Upper lobe of right lung (tissue), 1 donor: ENCODE measurements around the gene LRRC49. TPM values are rescaled to one million over a fixed set of nuclear protein-coding genes. Genes with fewer than 3 reads are reported as not detected.

Experiments used
- ATAC-seq: fragments of 200-7000 bp; cut with Tn5 transposase; one replicate; pipeline ENCODE4 v1.9.1; 2020; ENCODE audit warnings: mild to moderate bottlenecking, moderate library complexity
- DNase-seq: peaks from one replicate; pipeline ENCODE4 v3.0.0-alpha.2; 2020
- H3K27ac ChIP-seq: fragments of 200-600 bp; one replicate; pipeline ENCODE4 v1.8.0; 2022
- H3K27me3 ChIP-seq: fragments of 200-600 bp; one replicate; pipeline ENCODE4 v1.8.0; 2022; ENCODE audit warnings: mild to moderate bottlenecking
- H3K36me3 ChIP-seq: fragments of 200-600 bp; one replicate; pipeline ENCODE4 v1.8.0; 2022
- H3K4me1 ChIP-seq: fragments of 200-600 bp; one replicate; pipeline ENCODE4 v1.8.0; 2022
- H3K4me3 ChIP-seq: fragments of 200-600 bp; one replicate; pipeline ENCODE4 v1.8.0; 2022; ENCODE audit warnings: mild to moderate bottlenecking
- H3K9me3 ChIP-seq: fragments of 200-600 bp; one replicate; pipeline ENCODE4 v1.8.0; 2022
- intact Hi-C: fragments of 100-400 bp; cut with DNase I; formaldehyde crosslinking; loops from one replicate; pipeline ENCODE4 v1.11.0; 2022
- total RNA-seq: library from RNA; stranded (reverse); fragmentation: NEBNext Ultra II Directional; extraction: Animal tissue kit (Norgen Biotek cat#: 25700); gene quantifications from one replicate; pipeline ENCODE4 v1.2.1, GENCODE V29; 2021
- TF ChIP-seq, protein P1 (sequence below): fragments of 200-600 bp; IDR thresholded peaks from one replicate; pipeline ENCODE4 v1.8.0; 2022; ENCODE audit warnings: antibody characterized with exemption
- donor health status: DM: no; HTN: yes; CAD: no; lungs with severe emphysema.

Gene LRRC49
- total RNA-seq, 1 donor from 2014 or later = 4.3 TPM

DNA sequence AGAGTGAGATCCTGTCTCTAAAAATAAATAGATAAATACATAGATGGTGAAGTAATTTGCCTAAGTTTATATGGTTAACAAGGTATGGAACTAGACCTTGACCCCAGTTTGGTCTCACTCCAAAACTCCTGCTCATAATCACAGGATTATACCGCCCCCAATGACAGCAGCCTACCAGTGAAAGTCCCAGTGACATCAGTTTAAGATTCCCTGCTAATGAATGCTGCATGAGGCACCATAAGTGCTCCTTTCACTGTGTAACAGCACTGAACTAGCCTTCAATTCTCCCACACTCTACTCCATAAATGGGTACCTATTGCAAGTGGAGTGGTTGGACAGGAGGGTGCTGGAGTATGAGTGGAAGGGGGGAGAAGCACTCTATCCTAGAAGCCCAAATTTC lies 199.0 kb downstream of the LRRC49 start:
- Histone ChIP-seq H3K27me3 (no peaks in the 10 kb centered on the region), H3K4me3 (no peak overlapping the region), H3K27ac (no peak overlapping the region), H3K9me3 (no peaks in the 10 kb centered on the region), H3K36me3 (no peaks in the 10 kb centered on the region), H3K4me1 (no peaks in the 10 kb centered on the region)
- ATAC-seq (no peak), DNase-seq (no peak)
- intact Hi-C loops = no loop called here
- TF ChIP-seq, protein P1, sequence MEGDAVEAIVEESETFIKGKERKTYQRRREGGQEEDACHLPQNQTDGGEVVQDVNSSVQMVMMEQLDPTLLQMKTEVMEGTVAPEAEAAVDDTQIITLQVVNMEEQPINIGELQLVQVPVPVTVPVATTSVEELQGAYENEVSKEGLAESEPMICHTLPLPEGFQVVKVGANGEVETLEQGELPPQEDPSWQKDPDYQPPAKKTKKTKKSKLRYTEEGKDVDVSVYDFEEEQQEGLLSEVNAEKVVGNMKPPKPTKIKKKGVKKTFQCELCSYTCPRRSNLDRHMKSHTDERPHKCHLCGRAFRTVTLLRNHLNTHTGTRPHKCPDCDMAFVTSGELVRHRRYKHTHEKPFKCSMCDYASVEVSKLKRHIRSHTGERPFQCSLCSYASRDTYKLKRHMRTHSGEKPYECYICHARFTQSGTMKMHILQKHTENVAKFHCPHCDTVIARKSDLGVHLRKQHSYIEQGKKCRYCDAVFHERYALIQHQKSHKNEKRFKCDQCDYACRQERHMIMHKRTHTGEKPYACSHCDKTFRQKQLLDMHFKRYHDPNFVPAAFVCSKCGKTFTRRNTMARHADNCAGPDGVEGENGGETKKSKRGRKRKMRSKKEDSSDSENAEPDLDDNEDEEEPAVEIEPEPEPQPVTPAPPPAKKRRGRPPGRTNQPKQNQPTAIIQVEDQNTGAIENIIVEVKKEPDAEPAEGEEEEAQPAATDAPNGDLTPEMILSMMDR = no peak

DNA sequence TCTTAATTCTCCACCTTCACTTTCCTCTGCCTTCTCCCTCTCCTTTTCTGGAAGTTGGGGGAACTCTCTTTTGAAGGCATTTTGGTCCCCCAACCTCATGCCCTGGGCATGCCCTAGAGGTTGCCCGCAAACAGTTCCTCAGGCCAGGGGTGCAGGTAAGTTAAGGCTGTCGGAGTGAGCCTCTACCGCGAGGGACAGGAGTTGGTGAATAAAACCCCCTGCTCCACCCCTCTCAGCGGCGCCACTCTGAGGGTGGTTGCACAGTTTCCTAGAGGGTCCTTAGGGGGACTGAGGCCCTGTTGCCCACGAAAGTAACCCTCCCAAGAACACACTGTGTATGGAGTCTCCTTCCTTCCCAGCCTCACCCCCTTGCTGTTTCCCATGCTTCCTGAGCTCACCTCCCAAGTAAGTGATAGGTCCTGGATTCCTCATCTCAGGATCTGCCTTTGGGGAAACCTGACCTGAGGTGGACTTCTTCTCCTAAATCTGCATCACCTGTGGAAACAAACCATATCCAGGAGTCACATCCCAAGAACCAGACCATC lies 199.5 kb downstream of the LRRC49 start:
- no peaks in the 10 kb centered on the region for H3K36me3 ChIP-seq
- ATAC-seq (peak; percentile 19), DNase-seq (no peak)
- no peaks in the 10 kb centered on the region for H3K27me3 ChIP-seq
- H3K9me3 ChIP-seq = no peaks in the 10 kb centered on the region
- no peaks in the 10 kb centered on the region for H3K4me1 ChIP-seq
- no peak overlapping the region for H3K27ac ChIP-seq
- TF ChIP-seq, protein P1 = no peak
- no peak overlapping the region for H3K4me3 ChIP-seq
- intact Hi-C loops = no loop called here

DNA sequence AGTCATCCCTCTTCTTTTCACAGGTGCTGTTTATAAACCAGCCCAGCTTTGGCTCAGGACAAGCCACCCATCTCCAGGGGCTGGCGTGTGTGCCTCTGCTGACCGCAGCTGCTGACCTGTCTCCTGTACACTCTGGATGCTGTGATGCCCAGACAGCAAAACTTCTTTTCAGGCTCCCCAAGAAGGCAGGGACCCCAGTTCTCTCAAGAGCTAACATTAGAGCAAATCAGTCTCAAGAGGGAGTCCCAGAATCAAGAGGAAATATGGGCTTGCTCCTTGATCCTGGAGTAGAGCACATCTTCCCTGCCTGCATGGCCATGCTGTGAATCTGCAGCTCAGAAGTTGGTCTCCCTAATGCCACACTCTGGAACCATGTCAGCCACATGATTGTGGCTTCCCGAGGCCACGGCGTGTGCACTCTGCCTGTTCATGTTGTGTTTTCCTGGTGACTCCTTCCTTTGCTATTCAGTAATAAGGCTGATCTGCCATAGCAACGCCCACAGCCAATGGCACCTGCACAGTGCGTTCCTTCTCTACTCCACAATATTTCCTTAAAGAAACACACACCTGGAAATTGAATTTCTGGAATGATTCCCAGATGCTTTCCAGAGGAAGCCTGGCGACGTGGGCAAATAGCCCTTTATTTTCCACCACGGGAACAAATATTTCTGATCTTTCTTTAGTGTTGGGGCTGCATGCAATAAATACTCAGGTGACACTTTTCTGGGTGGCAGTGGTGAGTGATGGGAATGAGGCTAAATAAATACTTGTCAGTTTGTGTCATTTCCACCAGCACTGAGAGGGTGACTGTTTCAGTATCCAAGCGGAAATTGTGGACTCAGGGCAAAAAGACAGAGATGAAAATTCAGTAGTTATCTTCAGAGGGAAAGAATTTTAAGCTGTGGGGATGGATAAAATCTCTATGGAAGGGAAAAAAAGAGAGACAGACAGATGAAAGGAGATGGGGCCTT lies 200.7 kb downstream of the LRRC49 start:
- Histone ChIP-seq H3K4me3 (no peak overlapping the region), H3K27ac (no peak overlapping the region), H3K27me3 (no peaks in the 10 kb centered on the region), H3K36me3 (no peaks in the 10 kb centered on the region), H3K4me1 (no peaks in the 10 kb centered on the region), H3K9me3 (no peaks in the 10 kb centered on the region)
- intact Hi-C loops = no loop called here
- no peak for DNase-seq
- peak; percentile 82 for ATAC-seq
- TF ChIP-seq, protein P1 = no peak

DNA sequence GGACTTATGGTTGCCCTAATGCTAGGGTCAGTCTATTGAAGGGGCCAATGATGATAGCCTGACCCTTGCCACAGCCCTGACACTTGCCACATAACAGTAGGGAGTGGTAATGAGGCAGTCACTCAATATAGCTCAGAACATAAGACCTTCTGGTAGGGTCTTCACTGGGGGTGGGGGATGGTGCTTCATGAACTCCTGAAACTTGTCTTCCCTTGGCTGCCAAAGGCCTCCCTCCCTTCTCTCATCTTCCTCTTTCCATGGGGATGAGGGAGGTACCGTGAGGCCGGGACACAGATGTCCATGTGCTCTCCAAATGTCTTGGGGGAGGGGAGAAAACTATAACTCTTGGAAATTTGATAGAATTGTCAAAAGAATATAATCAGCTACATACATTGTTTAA lies 201.5 kb downstream of the LRRC49 start:
- Histone ChIP-seq H3K27me3 (no peaks in the 10 kb centered on the region), H3K4me1 (no peaks in the 10 kb centered on the region), H3K9me3 (no peaks in the 10 kb centered on the region), H3K36me3 (no peaks in the 10 kb centered on the region), H3K27ac (no peak overlapping the region), H3K4me3 (no peak overlapping the region)
- TF ChIP-seq, protein P1 = no peak
- ATAC-seq (no peak), DNase-seq (no peak)
- intact Hi-C loops = no loop called here

DNA sequence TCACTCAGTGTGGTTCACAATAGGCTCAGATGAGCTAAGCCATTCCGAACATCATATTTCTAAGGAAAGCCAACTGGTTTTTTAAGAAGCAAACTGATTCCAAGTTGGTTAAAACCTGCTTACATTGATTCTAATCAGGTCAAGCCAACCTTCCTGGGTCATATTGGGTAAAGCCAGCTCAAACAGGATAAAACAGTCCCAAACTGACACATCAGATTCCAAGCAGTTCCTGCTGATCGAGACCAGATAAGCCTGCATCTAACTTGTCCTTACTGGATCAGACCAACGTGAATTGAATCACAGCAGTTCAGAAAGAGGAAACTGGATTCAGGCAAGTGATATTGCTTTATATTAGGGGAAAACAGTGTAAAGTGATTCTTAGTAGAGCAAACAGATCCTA lies 204.1 kb downstream of the LRRC49 start:
- Histone ChIP-seq H3K36me3 (no peaks in the 10 kb centered on the region), H3K4me3 (no peak overlapping the region), H3K4me1 (no peaks in the 10 kb centered on the region), H3K27me3 (no peaks in the 10 kb centered on the region), H3K27ac (no peak overlapping the region), H3K9me3 (no peaks in the 10 kb centered on the region)
- TF ChIP-seq, protein P1 = no peak
- ATAC-seq = no peak
- intact Hi-C loops = no loop called here
- no peak for DNase-seq
